HL-60 (cell line): ENCODE results near the gene HPD.

Source experiments
- DNase-seq, 2 experiments: peaks; one replicate each; pipeline ENCODE4 v3.0.0-alpha.2; 2010 to 2020; ENCODE audit warnings: low read depth in 1 of 2, low spot score in 1 of 2
- H3K27ac ChIP-seq: fragments of 250-450 bp; sonication (Bioruptor Pico); replicated peaks from 2 replicates; pipeline ENCODE4 v1.5.1; 2020; ENCODE audit warnings: mild to moderate bottlenecking, moderate library complexity
- H3K27me3 ChIP-seq: fragments of 250-450 bp; sonication (Bioruptor Pico); 2 replicates; pipeline ENCODE4 v1.5.1; 2021; ENCODE audit warnings: mild to moderate bottlenecking, moderate library complexity; ENCODE audit not compliant: insufficient read depth, poor library complexity, severe bottlenecking
- H3K4me3 ChIP-seq: replicated peaks from 2 replicates; pipeline ENCODE4 v1.5.1; 2011; ENCODE audit warnings: mild to moderate bottlenecking, control low read depth, low read length; ENCODE audit not compliant: insufficient read depth
- GABPA ChIP-seq: IDR thresholded peaks from 2 replicates; pipeline ENCODE4 v1.6.1; 2012; ENCODE audit warnings: low read depth
- POLR2AphosphoS5 ChIP-seq: IDR thresholded peaks from 2 replicates; pipeline ENCODE4 v1.6.1; 2012; ENCODE audit warnings: low read depth
- SPI1 ChIP-seq: IDR thresholded peaks from 2 replicates; pipeline ENCODE4 v1.6.1; 2012; ENCODE audit warnings: low read depth, mild to moderate bottlenecking, borderline replicate concordance
- TF ChIP-seq, protein P1 (sequence below): IDR thresholded peaks from 2 replicates; pipeline ENCODE4 v1.6.1; 2012; ENCODE audit warnings: low read depth; ENCODE audit not compliant: insufficient replicate concordance
- TF ChIP-seq, protein P2 (sequence below): IDR thresholded peaks from one replicate; pipeline ENCODE4 v1.5.1; 2011; ENCODE audit warnings: low read length, control low read depth, inconsistent platforms; ENCODE audit not compliant: insufficient read depth

Gene HPD

DNA sequence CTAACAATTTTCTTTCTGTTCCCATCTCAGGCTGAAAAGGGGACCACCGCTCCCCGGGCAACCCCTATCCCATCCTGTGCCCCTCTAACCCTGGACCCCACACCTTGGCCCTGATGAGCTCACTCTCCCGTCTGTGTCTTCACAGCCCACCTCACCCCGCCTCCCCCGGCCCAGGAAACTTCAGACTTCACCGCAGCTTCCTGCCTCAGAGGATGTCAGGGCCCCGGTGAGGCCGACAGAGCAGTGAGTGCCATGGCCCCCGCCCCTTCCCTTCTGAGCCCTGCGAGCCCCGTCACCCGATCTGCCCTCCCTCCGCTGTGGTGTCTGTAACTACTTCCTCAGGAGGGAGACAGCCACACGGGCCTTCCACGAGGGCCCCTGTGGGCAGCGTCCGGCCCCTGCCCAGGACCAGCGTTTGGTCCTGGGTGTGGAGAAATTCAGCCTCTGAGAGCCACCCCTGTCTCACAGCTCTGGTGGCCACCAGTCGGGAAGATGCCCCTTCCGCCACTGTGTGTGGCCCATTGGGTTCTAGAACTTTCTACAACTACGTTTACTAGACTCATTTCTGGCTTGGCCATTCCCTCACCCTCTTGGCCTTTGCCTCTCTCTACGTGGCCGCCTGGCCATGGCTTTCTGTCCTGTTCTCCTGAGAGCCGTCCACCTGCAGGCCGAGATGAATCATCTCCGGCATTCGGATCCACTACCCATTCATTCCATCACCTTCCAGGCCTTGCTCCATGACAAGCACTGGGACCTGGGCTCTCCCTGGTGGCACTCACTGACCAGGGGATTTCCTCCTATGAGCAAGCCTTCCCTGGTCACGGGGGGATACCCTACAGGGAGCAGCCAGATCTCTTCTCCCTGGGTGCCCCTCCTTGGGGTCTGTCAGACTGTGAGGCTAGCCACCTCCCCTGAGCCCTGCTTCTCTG, 68.6 kb downstream of the HPD start:
- H3K27ac ChIP-seq: peak overlapping the region; percentile 91
- peak in 1 of 2 experiments; percentile 98 for DNase-seq

More for the DNA sequence above, 68.6 kb downstream of the HPD start:
- H3K4me3 ChIP-seq: peak overlapping the region; percentile 1
- peak; percentile 82 for TF ChIP-seq POLR2AphosphoS5
- TF ChIP-seq SPI1: peak; percentile 72
- TF ChIP-seq, protein P1, sequence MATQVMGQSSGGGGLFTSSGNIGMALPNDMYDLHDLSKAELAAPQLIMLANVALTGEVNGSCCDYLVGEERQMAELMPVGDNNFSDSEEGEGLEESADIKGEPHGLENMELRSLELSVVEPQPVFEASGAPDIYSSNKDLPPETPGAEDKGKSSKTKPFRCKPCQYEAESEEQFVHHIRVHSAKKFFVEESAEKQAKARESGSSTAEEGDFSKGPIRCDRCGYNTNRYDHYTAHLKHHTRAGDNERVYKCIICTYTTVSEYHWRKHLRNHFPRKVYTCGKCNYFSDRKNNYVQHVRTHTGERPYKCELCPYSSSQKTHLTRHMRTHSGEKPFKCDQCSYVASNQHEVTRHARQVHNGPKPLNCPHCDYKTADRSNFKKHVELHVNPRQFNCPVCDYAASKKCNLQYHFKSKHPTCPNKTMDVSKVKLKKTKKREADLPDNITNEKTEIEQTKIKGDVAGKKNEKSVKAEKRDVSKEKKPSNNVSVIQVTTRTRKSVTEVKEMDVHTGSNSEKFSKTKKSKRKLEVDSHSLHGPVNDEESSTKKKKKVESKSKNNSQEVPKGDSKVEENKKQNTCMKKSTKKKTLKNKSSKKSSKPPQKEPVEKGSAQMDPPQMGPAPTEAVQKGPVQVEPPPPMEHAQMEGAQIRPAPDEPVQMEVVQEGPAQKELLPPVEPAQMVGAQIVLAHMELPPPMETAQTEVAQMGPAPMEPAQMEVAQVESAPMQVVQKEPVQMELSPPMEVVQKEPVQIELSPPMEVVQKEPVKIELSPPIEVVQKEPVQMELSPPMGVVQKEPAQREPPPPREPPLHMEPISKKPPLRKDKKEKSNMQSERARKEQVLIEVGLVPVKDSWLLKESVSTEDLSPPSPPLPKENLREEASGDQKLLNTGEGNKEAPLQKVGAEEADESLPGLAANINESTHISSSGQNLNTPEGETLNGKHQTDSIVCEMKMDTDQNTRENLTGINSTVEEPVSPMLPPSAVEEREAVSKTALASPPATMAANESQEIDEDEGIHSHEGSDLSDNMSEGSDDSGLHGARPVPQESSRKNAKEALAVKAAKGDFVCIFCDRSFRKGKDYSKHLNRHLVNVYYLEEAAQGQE: peak; percentile 31
- peak; percentile 37; the same call in 1 of the 2 replicates for TF ChIP-seq GABPA
- TF ChIP-seq, protein P2, sequence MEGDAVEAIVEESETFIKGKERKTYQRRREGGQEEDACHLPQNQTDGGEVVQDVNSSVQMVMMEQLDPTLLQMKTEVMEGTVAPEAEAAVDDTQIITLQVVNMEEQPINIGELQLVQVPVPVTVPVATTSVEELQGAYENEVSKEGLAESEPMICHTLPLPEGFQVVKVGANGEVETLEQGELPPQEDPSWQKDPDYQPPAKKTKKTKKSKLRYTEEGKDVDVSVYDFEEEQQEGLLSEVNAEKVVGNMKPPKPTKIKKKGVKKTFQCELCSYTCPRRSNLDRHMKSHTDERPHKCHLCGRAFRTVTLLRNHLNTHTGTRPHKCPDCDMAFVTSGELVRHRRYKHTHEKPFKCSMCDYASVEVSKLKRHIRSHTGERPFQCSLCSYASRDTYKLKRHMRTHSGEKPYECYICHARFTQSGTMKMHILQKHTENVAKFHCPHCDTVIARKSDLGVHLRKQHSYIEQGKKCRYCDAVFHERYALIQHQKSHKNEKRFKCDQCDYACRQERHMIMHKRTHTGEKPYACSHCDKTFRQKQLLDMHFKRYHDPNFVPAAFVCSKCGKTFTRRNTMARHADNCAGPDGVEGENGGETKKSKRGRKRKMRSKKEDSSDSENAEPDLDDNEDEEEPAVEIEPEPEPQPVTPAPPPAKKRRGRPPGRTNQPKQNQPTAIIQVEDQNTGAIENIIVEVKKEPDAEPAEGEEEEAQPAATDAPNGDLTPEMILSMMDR: no peak
- H3K27me3 ChIP-seq: no peaks in the 10 kb centered on the region
